NCI-H345 treated with DMSO at 0.1 percent for 48 hours (cell line): ENCODE results near the gene BASP1.
"Not testable (repeated sequence)": the region's sequence is repeated elsewhere in the genome, so short reads cannot be mapped to it uniquely, and the experiment has no call there.

Source experiments
- DNase-seq: peaks from one replicate; lab custom pipeline; 2025; ENCODE audit not compliant: unreplicated experiment; lab: John Stamatoyannopoulos, UW

The BASP1 gene

DNA sequence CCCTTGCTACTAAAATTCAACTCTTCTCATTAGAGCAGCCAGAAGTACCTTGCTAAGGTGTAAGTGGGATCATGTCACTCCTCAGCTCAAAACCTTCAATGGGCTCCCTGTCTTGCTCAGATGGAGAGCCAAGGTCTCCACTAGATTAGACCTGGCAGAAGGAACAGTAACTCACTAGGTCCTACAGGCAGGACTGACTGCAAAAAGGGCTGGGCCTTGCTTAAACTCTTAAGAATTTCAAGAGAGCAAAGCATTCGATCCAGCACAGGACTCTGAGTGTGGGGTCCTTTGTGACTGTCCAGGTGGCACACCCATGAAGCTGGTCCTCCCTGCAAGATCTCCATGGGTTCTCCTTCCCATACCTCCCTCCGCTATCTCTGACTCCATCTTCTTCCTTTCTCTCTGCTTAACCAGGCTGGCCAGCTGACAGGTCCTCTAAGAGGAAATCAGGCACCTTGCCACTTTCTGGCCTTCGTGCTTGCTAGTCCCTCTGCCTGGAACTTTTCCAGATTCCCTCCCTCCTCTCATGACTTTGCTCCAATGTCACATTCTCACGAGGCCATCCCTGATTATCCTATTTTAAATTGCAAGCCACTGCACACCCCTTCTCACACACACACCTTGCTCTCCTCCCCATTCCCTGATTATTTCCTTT is 70.2 kb downstream of the BASP1 start:
- no peak for DNase-seq

DNA sequence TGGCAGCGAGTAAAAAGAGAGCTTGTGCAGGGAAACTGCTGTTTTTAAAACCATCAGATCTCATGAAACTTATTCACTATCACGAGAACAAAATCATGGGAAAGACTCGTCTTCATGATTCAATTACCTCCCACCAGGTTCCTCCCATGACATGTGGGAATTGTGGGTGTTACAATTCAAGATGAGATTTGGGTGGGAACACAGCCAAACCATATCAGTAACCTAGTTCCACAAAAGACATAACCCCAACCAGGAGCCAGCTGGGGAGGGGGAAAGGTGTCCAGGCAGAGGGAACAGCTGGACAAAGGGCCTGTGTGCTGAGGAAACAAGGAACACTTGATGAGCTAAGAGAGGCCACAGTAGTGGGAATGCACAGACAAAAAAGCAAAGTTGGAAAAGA is 71.1 kb downstream of the BASP1 start:
- DNase-seq = no peak

DNA sequence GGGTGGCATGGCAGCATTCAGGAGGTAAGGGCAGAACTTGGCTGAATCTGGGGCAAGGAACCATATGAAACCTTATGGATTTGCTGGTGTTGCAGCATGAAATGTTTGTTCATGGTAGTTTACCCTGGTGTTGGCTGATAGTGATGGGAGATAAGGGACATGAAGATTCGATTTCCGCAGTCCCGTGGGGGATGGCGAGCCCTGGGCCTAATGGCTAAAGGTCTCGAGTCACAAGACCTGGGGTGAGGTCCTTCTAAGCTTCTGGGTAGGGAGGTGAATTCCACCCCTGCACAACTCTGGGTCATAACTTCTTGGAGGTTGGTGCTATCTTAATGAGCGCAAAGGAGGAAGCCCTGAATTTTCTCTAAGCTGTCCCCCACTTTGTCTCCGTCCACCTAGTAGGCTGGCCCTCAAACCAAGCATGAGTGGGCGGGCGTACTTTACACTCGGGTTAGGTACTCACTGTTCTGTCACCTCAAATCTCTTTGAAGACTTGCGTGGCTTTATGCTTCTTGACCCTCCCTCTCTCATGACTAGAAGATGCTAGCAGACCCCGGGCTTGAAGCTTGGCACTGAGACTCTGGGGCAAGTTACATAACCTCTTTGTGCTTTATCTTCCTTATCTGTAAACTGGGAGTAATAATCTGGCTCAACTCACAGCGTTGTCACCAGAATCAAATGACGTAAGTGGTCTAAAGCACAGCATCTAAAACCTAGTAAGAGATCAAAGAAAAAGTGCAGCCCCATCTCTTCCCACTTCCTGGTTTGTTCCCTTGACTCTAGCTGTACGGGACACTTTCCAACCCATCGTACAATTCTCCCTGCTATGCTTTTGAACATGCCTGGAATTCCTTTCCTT is 72.5 kb downstream of the BASP1 start:
- DNase-seq = no peak

DNA sequence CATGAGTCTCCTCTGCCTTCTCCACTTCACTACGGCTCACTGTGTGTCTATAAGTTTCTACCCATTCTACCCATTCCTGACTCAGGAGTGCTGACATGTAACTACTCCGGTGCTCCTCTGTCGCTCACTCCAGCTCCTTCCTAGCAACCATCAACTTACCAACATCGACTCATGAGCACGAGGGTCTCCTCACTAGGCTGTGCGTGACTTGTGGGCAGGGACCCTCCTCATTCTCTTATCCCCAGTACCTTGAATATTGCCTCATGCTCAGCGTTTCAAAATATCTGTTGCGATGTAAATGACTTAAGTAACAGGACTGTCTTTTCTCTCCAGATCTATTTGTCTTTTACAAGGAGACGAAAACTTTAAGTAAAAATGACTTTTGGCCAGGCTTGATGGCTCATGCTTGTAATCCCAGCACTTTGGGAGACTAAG is 73.1 kb downstream of the BASP1 start:
- no peak for DNase-seq

DNA sequence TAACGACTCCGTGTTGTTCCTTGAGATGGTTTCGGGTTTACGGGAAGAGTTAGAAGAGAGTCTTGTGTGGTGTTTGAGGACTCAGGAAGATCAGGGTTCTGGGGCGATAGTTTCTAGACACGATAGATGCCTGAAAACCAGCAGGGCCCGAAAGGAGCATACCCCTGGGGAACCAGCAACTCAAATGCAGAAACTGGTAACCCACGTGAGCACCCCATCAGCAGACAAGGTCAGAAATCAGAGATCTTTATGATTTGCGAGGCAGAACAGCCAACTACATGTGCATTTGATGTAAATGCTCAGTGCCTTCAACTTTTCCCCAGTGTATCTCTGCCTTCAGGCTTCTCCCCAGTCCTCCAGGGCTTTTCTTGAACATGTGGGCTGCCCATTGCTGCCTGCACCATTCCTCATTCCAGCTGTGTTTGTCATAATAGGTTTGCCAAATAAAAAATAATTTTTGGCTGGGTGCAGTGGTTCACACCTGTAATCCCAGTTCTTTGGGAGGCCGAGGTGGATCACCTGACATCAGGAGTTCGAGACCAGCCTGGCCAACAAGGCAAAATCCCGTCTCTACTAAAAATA is 75.1 kb downstream of the BASP1 start:
- DNase-seq = no peak

DNA sequence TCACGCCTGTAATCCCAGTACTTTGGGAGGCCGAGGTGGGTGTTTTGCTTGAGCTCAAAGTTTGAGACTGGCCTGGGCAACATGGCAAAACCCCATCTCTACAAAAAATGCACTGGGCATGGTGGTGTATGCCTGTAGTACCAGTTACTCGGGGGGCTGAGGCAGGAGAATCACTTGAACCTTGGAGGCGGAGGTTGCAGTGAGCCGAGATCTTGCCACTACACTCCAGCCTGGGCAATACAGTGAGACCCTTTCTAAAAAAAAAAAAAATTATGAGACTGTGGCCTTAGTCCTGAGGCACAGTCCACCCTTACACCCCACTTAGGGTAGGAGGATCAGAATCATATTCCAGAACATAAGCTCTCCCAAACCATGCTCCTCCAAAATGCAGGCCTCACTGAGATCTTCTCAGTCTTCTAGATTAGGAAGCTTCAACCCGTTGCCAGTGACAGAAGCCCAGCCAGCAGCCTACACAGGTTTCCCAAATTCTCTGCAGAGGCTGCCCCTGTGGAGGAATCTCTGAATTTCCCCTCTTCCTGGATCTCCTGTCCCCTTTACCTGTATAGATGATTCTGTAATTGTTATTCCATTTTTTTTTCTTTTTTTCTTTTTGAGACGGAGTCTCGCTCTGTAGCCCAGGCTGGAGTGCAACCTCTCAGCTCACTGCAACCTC is 77.3 kb downstream of the BASP1 start:
- no peak for DNase-seq

DNA sequence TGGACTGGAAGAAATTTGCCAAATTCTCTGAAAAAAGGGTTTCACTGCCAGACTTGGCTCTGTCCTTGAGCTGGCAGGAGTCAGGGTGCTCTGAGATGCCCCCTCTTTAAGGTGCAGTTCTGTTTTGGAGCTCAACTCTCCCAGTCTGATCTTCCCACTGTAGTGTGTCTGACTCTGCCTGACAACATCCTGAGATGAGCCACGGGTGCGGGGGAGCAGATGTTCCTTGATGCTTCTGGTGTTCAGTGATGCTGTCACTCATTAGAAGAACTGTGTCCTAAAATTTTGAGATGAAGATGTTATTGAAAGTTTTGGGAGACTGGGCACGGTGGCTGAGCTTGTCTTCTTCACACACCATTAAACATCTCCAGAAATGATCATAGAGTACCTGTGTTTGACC is 78.2 kb downstream of the BASP1 start:
- DNase-seq = no peak

DNA sequence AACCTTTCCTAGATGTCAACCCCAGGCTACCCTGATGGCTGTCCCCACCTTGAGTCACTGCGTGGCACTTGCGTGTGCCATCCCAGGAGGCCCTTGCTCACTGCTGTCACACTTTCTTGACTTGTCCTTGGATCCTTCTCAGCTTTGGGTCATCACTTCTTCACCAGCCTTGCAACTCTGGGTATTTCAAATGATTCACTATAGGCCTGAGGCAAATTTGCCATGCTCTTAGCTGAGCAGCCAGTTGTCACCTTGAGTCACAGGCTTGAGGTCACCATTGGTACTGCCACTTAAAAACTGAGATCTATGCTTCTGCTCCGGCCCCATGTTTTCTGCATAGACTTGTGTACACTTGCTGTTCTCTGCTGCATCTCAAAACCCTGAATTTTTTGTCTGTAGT is 84.7 kb downstream of the BASP1 start:
- no peak for DNase-seq

DNA sequence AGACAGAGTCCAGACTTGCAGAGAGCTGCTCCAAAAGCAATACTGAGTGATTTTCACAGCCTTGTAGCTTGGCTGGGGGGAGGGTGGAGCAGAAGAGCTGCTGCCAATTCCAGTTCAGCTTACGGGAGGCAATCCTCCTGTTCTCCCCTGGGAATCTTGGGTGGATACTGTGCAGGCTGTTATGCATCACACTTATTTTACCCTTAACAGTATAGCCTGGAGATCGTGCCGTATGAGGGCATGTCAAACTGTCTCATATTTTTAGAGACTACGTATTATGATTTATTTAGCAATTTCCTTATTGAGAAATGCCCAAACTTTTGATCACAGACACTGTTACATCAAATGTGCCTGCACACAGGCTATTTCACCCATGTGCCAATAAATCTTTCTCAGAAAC is 85.2 kb downstream of the BASP1 start:
- no peak for DNase-seq

DNA sequence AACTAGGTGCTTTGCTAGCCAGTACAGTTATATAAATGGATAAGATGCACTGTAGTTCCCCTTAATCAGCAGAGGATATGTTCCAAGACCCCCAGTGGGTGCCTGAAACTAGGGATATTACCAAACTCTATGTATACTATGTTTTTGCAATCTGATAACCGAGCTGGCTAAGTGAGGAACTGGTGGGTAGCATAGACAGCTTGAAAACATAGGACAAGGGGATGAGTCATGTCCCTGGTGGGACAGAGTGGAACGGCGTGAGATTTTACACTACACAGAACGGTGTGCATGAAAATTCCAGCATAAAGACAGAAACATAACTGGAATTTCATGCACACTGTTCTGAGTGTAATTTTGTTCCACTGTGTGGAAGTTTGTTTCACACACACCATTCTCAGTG is 86.9 kb downstream of the BASP1 start:
- no peak for DNase-seq

DNA sequence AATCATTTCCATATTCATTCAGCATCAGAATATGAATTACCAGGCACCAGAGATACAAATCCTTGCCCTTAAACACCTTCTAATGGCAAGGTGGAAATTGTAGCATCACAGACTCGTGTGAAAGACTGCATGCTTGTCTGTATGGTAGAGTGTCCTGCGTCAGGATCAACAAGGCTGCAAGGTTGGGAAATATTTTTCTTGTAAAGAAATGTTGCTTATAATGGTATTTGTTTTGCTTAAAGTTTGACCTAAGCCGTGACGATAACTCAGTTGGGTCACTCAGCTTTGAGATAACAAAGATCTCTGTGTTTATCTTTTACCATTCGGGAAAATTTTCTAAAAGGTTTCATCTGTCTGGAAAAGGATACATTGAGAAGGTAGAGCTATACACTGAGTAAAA is 87.6 kb downstream of the BASP1 start:
- no peak for DNase-seq

DNA sequence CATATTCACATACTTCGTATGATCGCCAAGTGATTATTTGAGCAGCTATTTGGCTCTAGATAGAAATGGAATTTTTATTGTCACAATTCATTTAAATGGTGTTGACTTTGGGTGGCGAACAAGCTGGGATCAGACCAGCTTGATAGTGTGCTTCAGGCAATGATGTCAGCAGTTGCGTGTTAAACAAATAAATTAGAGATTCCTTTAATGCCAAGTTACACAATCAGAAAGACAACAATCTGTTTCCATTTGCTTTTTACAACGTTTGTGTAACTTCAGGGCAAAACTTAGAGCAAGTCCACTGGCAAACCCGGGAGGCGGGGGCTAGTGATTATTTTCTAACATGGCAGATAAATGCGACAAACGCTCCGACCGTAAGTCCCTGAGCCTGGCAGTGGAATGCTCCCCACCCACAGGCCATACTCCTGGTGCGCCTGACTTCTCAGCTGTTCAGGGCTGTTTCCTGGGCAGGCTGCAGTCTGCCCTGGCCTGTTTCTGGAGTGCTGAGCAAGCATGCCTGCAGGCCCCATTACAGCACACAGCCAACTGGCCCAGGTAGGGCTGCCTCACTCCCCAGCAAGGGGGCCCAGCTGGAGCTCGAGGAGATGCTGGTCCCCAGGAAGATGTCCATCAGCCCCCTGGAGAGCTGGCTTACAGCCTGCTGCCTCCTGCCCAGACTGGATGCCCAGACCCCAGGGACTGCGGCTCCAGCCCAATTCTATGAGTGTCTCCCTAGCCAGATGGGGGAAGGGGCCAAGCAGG is 88.7 kb downstream of the BASP1 start:
- no peak for DNase-seq

DNA sequence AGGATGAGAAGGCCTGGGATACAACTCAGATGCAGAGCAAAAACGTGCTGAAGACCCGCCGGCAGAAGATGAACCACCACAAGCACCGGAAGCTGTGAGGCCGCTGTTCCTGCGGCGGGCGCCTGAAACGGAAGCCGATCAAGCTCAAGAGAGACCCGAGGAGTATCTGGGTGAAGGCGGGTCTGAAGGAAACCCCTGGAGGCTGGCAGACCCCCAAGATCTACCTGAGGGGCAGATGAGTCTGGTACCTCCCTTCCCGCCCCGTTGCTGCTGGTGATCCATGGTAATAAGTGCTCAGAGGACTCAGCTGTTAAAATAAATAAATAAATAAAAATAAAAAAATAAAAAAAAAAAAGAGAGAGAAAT is 89.3 kb downstream of the BASP1 start:
- DNase-seq = no peak

DNA sequence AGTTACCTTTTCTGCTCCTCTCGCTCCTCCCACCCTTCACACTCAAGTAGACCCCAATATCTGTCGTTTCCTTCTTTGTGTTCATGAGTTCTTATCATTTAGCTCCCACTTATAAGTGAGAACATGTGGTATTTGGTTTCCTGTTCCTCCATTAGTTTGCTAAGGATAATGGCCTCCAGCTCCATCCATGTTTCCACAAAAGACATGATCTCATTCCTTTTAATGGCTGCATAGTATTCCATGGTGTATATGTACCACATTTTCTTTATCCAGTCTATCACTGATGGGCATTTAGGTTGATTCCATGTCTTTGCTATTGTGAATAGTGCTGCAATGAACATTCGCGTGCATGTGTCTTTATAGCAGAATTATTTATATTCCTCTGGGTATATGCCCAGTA is 90.0 kb downstream of the BASP1 start:
- DNase-seq = not testable (repeated sequence)

DNA sequence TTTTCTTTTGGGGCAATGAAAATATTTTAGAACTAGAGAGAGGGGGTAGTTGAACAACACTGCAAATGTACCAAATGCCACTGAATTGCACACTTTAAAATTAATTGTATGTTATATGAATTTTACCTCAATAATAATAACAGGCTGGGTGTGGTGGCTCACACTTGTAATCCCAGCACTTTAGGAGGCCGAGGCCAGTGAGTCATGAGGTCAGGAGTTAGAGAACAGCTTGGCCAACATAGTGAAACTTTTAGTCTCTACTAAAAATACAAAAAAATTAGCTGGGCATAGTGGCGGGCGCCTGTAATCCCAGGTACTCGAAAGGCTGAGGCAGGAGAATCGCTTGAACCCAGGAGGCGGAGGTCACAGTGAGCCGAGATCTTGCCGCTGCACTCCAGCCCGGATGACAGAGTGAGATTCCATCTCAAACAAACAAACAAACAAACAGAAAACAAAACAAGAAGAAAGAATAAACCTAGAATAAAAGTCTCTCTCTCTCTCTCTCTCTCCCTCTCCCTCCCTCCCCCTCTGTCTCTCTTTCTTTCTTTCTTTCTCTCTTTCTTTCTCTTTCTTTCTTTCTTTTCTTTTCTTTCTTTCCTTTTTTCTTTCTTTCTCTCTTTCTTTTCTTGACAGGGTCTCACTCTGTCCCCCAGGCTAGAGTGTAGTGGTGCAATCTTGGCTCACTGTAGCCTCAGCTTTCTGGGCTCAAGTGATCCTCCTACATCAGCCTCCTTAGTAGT is 91.1 kb downstream of the BASP1 start:
- no peak for DNase-seq

DNA sequence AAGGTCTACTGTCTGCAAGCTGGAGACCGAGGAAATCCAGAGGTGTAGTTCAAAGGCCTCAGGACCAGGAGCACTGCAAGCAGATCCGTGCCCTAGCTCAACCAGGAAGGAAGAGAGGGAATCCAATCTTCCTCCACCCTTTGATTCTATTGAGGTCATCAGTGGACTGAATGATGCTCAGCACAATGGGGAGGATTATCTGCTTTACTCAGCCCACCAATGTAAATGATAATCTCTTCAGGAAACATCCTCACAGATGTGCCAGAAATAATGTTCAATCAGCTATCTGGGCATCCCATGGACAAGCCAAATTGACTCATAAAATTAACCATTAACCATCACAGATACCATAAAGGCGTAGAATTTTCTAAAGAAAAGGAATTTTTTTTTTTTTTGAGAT is 92.0 kb downstream of the BASP1 start:
- DNase-seq = no peak

DNA sequence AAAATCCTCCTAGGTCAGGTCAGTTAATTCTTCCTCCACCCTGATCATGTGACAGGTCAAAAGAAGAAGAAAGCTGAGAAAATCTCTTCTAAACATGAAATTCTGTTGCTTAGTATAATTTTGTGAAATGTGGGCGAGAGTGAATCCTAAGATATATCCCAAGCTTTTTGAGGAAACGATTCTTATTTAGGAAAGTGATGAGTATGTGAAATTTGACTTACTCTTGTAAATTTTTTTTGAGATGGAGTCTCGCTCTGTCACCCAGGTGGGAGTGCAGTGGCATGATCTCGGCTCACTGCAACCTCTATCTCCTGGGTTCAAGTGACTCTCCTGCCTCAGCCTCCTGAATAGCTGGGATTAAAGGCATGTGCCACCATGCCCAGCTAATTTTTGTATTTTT is 93.1 kb downstream of the BASP1 start:
- not testable (repeated sequence) for DNase-seq

DNA sequence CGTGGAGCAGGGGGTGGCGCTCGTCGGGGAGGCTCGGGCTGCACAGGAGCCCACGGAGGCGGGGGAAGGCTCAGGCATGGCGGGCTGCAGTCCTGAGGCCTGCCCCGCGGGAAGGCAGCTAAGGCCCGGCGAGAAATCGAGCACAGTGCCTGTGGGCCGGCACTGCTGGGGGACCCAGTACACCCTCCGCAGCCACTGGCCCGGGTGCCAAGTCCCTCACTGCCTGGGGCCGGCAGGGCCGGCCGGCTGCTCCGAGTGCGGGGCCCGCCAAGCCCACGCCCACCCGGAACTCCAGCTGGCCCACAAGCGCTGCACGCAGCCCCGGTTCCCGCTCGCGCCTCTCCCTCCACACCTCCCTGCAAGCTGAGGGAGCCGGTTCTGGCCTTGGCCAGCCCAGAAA is 94.4 kb downstream of the BASP1 start:
- DNase-seq = not testable (repeated sequence)

DNA sequence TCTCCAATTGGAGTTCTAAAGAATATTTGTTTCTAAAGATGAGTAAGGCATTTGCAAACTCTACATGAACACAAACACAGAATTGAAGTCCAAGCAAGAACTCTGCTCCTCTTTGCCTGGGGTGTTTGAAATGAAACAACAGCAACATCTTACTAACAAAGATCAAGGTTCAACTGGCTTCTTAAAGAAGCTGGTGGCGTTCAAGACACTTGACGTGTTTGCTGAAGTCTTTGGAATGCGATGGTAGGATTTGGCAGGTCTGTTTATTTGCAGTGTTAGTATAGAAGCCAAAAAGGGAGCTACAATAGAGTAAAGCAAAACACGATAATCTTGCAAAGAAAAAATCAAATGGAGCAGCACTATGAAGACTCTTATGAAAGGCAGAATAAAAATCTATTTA is 94.9 kb downstream of the BASP1 start:
- DNase-seq = no peak

DNA sequence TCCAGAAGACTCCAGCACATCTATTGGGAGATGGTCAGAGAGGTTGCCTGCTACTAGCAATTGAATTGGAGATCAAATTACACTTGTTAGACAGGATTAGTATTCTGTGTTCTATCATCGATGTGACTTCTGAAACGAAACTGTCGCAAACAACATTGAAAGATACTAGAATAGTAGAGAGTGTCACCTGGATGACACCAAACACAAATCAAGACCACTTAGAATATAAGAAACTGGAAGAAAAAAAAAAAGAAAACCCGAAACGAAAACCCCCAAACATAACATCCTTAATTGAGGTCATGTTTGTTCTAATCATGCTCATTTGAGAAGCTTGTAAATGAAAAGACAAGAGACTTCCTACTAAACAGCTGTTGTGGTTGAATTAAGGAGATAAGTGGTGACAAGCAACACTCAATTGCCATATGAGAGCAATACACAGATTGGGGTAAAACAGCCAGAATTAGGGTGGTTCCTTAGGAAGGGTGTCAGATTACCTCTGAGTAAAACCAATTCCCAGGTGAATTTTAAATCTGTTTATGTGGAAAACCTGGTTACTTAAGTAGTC is 97.6 kb downstream of the BASP1 start:
- no peak for DNase-seq
